NOMO-1 (cell line): ENCODE data around the gene BHLHE41.

ENCODE experiments used
- DNase-seq, 2 experiments: peaks; one replicate each; lab custom pipeline; 2025; ENCODE audit not compliant: unreplicated experiment in 2 of 2; lab: John Stamatoyannopoulos, UW

Gene BHLHE41

GRCh38 chr12:26090836-26091510 is 33.9 kb downstream of the BHLHE41 start:
- no peak for DNase-seq

GRCh38 chr12:26088998-26089397 is 35.8 kb downstream of the BHLHE41 start:
- DNase-seq = no peak

GRCh38 chr12:26086936-26087335 is 37.9 kb downstream of the BHLHE41 start:
- DNase-seq = no peak

GRCh38 chr12:26080911-26081310 is 43.9 kb downstream of the BHLHE41 start:
- DNase-seq = peak; percentile 42 to 81

GRCh38 chr12:26077915-26078702 is 46.7 kb downstream of the BHLHE41 start:
- DNase-seq = no peak
